ENCODE data around the gene PYCARD. TPM values are rescaled to one million over a fixed set of nuclear protein-coding genes. Genes with fewer than 3 reads are reported as not detected.

The PYCARD gene
- total RNA-seq, 1 experiment from 2014 or later: 37.5 TPM

- peak overlapping the region in 1 of 3 experiments; percentile 1; a peak in 1 of 7 replicates for H3K27ac Mint-ChIP-seq
- Histone ChIP-seq H3K79me1 (ENCODE audit: insufficient read depth, low read depth, low read length, poor library complexity, severe bottlenecking) (peaks cover 8% of the 10 kb centered on the region), H3T11ph (ENCODE audit: low read length) (no peak overlapping the region), H2BK12ac (ENCODE audit: insufficient read length, low read depth, low read length) (no peak overlapping the region), H3K4me2 (ENCODE audit: insufficient read depth, insufficient read length, low read length) (no peak overlapping the region), H3K27me3 (ENCODE audit: insufficient read depth, low read length) (no peaks in the 10 kb centered on the region), H2BK120ac (ENCODE audit: low read depth, low read length, poor library complexity, severe bottlenecking) (no peak overlapping the region), H3K4me1 (ENCODE audit: insufficient read depth, low read length) (no peaks in the 10 kb centered on the region), H3K9ac (ENCODE audit: extremely low read depth, insufficient read length, low read length) (no peak overlapping the region), H3K14ac (ENCODE audit: insufficient read depth, low read length) (no peak overlapping the region), H3K23me2 (ENCODE audit: insufficient read length, low read depth, low read length, poor library complexity, severe bottlenecking) (no peaks in the 10 kb centered on the region), H3K4ac (ENCODE audit: low read depth, low read length) (no peak overlapping the region), H3K23ac (ENCODE audit: insufficient read length, low read depth, low read length) (no peak overlapping the region), H3K79me2 (ENCODE audit: insufficient read depth, low read length) (peaks cover 4% of the 10 kb centered on the region; the same call in 1 of the 2 replicates), H2AK5ac (ENCODE audit: insufficient read length, low read length) (no peak overlapping the region), H4K8ac (replicated peaks; ENCODE audit: insufficient read length, low read depth, low read length) (no peak overlapping the region), H2BK5ac (ENCODE audit: insufficient read length, low read length) (no peak overlapping the region), H2BK15ac (ENCODE audit: low read depth, low read length) (no peak overlapping the region), H4K20me1 (ENCODE audit: control insufficient read depth, insufficient read depth, insufficient read length) (no peaks in the 10 kb centered on the region), H3K18ac (ENCODE audit: insufficient read length, low read depth, low read length) (no peak overlapping the region), H2BK20ac (ENCODE audit: low read depth, low read length, poor library complexity, severe bottlenecking) (no peak overlapping the region), H3K27ac (ENCODE audit: insufficient read length, low read depth, low read length) (no peak overlapping the region), H3K56ac (ENCODE audit: insufficient read length, low read depth, low read length) (no peak overlapping the region), H2AFZ (ENCODE audit: low read length) (no peak overlapping the region), H3K9me3 (ENCODE audit: control insufficient read depth, low read depth, low read length) (no peaks in the 10 kb centered on the region), H4K91ac (ENCODE audit: insufficient read length, low read depth, low read length) (no peak overlapping the region), H4K5ac (ENCODE audit: insufficient read length, low read depth, low read length) (no peak overlapping the region)
- peak overlapping the region in 1 of 2 experiments; percentile 13; a peak in 1 of 5 replicates for H3K4me3 Mint-ChIP-seq
- peaks cover 2% of the 10 kb centered on the region; the same call in 1 of the 2 replicates for H3K27me3 Mint-ChIP-seq (ENCODE audit: low read depth)
- peaks cover 86 to 98% (median 97%) of the 10 kb centered on the region in 3 experiments for H3K36me3 Mint-ChIP-seq (ENCODE audit: insufficient read depth in 1 of 3, low read depth in 3 of 3)
- no CpG with 5 or more reads among the region's 17 CpGs for WGBS (ENCODE audit: extremely low coverage, insufficient read length, low lambda C conversion rate)
- DNase-seq: no peak
- peaks cover 2 to 3% of the 10 kb centered on the region in 2 experiments; a peak in 2 of 4 replicates for H3K4me1 Mint-ChIP-seq
- H3K9me3 Mint-ChIP-seq: no peaks in the 10 kb centered on the region
- no peak for TF ChIP-seq CTCF (conservative IDR thresholded peaks at IDR 0.05)
Observed at GRCh38 chr16:31190818-31191444, 11.6 kb downstream of the PYCARD start.

All from H9 (cell line).